Activated T-cell treated with anti-CD3 and anti-CD28 coated beads, Interleukin-2, amount 50 U/mL, for 1 hour (primary cell): ENCODE measurements around the gene ANP32A.
"Not testable (repeated sequence)": the region's sequence is repeated elsewhere in the genome, so short reads cannot be mapped to it uniquely, and the experiment has no call there.

Experiments used
- DNase-seq: peaks from one replicate; pipeline ENCODE4 v3.0.0-alpha.2; 2020

Gene ANP32A

DNA sequence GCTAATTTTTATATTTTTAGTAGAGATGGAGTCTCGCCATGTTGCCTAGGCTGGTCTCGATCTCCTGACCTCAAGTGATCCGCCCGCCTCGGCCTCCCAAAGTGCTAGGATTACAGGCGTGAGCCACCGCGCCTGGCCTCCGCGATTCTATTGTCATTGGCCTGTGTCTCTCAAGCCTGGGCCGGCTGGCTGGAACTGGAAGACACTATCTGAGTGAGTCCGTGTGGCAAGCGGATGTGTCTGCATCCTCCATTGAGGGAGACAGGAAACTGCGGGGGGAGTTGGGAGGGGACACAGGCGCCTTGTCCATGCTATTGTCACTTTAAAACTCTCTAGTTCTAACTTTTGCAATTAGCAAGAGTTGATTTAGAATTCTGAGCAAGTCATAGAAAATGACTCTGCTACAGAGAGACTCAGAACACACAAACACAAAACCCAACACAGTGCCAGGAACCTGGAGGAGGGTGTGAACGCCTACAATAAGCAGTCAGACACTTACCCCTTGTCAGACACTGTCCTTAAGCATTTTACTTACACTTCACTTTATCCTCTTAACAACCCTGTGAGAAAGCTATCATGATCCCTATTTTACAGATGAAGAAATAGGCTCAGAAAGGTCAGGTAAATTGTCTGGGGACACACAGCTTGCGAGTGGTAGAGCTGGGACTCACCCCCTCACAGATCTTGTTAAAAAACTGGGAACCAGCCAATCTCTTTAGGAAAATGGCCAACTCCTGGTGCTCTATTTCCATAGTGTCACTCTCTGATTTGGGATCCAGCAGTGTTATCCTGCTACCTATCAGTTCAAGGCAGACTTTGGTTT, 38.7 kb downstream of the ANP32A start:
- no peak for DNase-seq

DNA sequence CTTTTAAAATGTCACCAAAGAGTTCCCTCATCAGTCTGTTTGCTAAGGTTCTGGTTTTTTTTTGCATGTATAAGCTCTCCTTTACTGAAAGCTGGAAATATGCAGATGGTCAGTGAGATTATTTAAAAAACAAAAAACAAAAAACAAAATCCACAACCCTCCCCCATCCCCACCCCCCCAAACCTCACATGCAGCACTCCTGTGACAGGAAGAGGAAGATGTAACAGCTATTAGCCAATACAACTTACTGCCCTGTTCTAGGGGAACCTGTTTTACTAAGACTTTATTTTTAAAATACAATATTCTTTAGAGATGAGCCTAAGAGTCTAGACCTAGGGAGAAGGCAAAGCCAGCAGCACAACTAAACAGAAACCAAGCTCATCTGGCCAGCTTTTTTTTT, 39.5 kb downstream of the ANP32A start:
- DNase-seq: no peak

GRCh38 chr15:68778876-68779275, 41.8 kb downstream of the ANP32A start:
- DNase-seq: no peak

DNA sequence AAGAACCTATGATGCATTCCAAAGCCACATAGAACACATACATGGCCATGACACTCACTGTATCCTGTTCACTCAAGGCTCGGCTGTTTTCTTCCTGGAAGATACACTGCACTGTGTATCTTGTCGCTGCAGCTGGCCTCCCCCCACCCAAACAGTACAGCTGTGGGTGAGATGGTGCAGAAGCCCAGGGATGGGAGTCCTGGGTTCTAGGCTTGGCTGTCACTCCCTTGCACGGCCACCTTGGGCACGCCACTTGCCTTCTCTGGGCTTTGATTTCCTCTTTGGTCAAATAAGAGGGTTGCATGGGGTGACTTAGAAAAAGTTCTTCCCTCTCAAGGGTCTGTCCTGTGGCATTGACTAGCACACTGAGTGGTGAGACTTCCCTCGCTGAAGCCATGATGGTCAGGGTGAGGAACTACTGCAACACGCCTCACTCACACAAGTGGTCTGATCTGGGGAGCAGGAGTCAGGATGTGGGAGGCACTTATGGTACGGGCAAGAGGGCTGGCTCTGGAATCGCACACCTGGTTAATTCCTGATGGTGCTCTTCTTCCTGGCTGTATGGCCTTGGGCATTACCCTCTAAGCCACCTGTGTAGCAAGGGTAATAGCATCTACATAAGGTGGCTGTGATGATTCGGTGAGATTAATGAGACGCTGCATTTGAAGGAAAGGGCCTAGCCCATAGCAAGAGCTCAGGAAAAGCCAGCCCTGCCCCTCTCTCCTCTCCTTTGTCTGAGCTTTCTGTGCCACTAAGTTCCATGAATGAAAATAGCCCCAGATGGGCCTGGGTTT, 44.0 kb downstream of the ANP32A start:
- DNase-seq: no peak

DNA sequence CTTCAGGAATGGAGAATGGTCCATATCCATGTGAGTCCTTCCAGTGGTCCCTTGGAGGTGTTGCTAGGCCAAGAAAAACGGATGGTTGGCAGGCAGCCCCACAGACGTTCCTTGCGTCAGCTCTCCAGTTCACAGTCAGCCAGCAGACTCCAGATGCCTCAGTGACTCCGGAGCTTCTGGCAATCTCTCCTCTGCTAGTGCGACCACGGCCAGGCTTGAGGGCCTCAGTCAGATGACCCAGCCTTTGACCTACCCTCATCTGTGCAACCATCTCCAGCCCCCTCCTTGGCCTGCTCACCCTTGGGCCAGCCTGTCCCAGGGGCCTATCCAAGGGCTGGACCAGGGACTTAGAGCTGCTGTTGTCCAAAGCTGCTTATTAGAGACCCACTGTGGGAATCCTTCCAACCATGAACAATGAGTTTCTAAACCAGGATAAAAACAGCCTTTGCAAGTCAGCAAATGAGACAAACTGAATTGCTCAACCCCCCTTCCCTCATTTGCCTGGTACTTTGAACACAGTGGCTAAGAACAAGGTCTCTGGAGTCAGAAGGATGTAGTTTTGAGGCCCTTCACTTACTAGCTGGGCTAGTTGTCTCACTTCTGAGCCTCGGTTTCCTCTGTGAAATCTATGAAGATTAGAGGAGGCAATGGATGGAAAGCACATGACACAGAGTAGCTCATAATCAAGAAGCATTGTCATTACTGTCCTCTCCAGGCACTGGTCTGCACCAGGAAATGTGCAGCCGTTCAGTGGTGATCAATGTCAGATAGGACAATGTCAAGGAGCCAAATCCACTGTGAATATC, 44.8 kb downstream of the ANP32A start:
- no peak for DNase-seq

GRCh38 chr15:68775236-68775577, 45.5 kb downstream of the ANP32A start:
- no peak for DNase-seq

- no peak for DNase-seq
Measured at GRCh38 chr15:68774521-68775235, 46.0 kb downstream of the ANP32A start.

GRCh38 chr15:68774120-68774519, 46.6 kb downstream of the ANP32A start:
- no peak for DNase-seq

- DNase-seq: no peak
Measured at GRCh38 chr15:68773036-68773435, 47.7 kb downstream of the ANP32A start.

DNA sequence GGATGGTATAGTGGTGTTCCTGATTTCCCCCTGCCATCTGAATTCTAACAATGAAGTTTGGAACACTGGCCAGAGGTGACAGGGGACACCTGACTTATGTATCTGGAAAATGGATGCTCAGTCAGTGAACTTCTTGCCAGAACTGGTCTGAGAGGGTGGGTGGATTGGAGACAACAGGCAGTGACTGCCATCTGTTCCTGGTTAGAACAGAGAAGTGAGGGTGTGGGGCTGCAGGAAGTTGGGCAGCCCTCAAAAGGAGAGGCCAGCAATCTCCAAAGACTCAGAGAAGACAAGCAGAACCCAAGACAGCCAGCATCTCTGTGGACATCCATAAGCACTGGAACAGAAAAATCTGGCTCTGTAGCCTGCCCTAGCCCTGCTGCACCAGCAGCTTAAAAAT, 50.5 kb downstream of the ANP32A start:
- no peak for DNase-seq

DNA sequence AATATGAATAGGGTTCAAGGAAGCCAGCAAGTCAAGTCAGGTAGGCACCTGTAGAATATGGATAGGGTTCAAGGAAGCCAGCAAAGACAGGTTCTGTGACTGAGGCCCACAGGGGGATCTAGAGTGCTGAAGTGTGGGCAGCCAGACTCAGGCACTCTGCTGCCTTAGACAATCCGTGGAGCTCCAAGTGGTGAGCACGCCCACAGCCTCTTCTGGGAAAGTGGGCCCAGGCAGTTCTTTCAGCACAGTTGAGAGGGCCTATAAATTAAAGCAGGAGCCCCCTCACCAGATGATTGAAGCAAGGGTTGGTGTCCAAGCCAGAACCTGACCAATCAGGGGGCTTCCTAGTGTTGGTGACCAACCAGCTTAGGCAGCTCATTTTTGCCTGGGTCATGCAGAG, 51.0 kb downstream of the ANP32A start:
- no peak for DNase-seq

- no peak for DNase-seq
Measured at GRCh38 chr15:68768321-68768720, 52.4 kb downstream of the ANP32A start.

- DNase-seq: no peak
Measured at GRCh38 chr15:68767833-68768232, 52.9 kb downstream of the ANP32A start.

- no peak for DNase-seq
Measured at GRCh38 chr15:68765602-68766368, 54.9 kb downstream of the ANP32A start.

DNA sequence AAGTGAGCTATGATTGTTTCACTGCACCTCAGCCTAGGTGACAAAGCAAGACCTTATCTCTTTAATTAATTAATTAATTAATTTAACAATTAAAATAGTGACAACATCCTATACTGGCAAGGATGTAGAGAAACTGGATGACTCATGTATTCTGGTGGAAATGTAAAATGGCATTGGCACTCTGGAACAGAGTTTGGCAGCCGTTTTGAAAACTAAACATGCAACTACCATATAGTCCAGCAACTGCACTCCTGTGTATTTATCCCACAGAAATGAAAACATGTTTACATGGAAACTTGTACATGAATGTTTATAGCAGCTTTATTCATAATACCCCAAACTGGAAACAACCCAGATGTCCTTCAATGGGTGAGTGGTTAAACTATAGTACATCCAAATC, 56.6 kb downstream of the ANP32A start:
- DNase-seq: no peak

GRCh38 chr15:68763063-68763462, 57.6 kb downstream of the ANP32A start:
- DNase-seq: no peak

DNA sequence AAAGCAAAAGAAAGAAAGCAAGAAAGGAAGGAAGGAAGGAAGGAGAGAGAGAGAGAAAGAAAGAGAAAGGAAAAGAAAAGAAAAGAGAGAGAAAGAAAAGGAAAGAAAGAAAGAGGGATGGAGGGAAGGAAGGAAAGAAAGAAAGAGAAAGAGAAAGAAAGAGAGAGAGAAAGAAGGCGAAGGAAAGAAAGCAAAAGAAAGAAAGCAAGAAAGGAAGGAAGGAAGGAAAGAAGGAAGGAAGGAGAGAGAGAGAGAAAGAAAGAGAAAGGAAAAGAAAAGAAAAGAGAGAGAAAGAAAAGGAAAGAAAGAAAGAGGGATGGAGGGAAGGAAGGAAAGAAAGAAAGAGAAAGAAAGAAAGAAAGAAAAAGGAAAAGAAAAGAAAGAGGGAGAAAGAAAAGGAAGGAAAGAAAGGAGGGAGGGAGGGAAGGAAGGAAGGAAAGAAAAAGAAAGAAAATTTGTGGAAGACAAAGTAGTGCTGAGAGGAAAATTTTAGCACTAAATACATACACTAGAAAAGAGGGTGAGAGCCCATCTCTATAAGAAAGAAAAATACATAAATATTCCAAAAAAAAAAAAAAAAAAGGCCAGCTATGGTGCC, 60.6 kb downstream of the ANP32A start:
- not testable (repeated sequence) for DNase-seq

GRCh38 chr15:68755731-68756130, 65.0 kb downstream of the ANP32A start:
- no peak for DNase-seq

GRCh38 chr15:68751622-68752021, 69.1 kb downstream of the ANP32A start:
- DNase-seq: no peak

- no peak for DNase-seq
Measured at GRCh38 chr15:68749793-68750192, 70.9 kb downstream of the ANP32A start.

GRCh38 chr15:68749365-68749764, 71.3 kb downstream of the ANP32A start:
- DNase-seq: no peak

DNA sequence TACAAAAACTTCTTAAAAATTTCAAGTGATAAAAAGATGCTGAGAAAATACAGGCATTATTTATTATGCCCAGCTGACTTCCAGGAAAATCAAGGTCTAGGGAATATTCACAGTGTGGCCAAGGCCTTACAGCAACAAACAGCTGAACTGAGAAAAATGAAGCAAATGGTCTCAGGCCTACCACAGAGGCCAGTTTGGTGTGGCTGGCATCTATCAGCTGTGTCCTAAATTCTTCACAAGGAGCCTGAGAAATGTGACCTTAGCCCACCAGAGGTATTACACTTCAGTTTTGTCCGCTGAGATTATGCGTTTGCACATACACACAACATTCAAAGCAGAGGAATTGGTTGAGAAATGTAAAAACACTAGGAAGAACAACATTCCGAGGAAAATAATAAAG, 77.4 kb downstream of the ANP32A start:
- DNase-seq: no peak
